ENCODE measurements around the gene CNNM3.

DNA sequence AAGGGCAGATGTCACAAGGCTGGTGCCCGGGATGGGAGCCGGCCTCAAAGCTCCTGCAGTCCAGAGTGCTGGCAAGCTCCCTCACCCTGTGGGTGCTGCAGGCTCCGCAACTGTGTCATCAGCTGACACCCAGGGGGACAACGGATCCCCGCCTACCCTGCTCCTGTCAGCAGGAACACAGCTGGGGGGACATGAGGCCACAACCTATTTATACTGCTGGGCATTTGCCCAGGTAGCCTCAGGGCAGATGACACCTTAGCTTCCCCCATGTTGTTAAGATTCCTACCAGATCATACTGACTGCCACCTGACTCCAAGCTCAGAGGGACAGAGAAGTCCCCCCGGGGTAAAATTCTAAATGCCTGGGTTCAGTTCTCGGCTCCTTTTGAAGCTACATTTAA, 26.5 kb downstream of the CNNM3 start:
- TF ChIP-seq, protein P1, sequence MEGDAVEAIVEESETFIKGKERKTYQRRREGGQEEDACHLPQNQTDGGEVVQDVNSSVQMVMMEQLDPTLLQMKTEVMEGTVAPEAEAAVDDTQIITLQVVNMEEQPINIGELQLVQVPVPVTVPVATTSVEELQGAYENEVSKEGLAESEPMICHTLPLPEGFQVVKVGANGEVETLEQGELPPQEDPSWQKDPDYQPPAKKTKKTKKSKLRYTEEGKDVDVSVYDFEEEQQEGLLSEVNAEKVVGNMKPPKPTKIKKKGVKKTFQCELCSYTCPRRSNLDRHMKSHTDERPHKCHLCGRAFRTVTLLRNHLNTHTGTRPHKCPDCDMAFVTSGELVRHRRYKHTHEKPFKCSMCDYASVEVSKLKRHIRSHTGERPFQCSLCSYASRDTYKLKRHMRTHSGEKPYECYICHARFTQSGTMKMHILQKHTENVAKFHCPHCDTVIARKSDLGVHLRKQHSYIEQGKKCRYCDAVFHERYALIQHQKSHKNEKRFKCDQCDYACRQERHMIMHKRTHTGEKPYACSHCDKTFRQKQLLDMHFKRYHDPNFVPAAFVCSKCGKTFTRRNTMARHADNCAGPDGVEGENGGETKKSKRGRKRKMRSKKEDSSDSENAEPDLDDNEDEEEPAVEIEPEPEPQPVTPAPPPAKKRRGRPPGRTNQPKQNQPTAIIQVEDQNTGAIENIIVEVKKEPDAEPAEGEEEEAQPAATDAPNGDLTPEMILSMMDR (IDR thresholded peaks at IDR 0.05): no peak
- TF ChIP-seq POLR2A (IDR thresholded peaks at IDR 0.05): no peak
- TF ChIP-seq POLR2AphosphoS5 (IDR thresholded peaks at IDR 0.05; ENCODE audit: insufficient read depth in 1 of 2, low read depth in 1 of 2): no peak
